SU-DHL-6 (cell line): ENCODE results near the gene DGKG.

Experiments used
- H2AFZ ChIP-seq: fragments of 200-600 bp; sonication (generic); 2 replicates; pipeline ENCODE4 v1.6.1; 2014; ENCODE audit warnings: low read depth, mild to moderate bottlenecking, moderate library complexity, mixed read lengths, antibody characterized with exemption, low read length; ENCODE audit not compliant: severe bottlenecking
- H3F3A ChIP-seq: fragments of 200-600 bp; shearing (Covaris generic); 2 replicates; pipeline ENCODE4 v1.6.0; 2016; ENCODE audit warnings: antibody characterized with exemption, mild to moderate bottlenecking; ENCODE audit not compliant: insufficient read depth
- H3K27ac ChIP-seq: fragments of 200-600 bp; sonication (generic); 2 replicates; pipeline ENCODE4 v1.5.1; 2016; ENCODE audit warnings: low read depth, mild to moderate bottlenecking, low read length, moderate library complexity, mixed read lengths
- H3K27me3 ChIP-seq: fragments of 200-600 bp; sonication (generic), shearing (Covaris generic); 2 replicates; pipeline ENCODE4 v1.6.0; 2014; ENCODE audit warnings: mild to moderate bottlenecking, low read length
- H3K36me3 ChIP-seq: fragments of 200-600 bp; sonication (generic); 2 replicates; pipeline ENCODE4 v1.6.1; 2014; ENCODE audit warnings: mild to moderate bottlenecking, low read length, mixed read lengths
- H3K4me2 ChIP-seq: fragments of 300-600, 200-600 bp; shearing (Covaris generic), sonication (generic); 2 replicates; pipeline ENCODE4 v1.6.0; 2014; ENCODE audit warnings: low read length, low read depth, mild to moderate bottlenecking; ENCODE audit not compliant: poor library complexity, severe bottlenecking
- H3K4me3 ChIP-seq: fragments of 200-600 bp; sonication (generic); 2 replicates; pipeline ENCODE4 v1.5.1; 2014; ENCODE audit warnings: antibody characterized with exemption, low read length, mild to moderate bottlenecking, mixed read lengths; ENCODE audit not compliant: insufficient read depth, poor library complexity, severe bottlenecking
- H3K79me2 ChIP-seq: fragments of 200-600 bp; sonication (generic); 2 replicates; pipeline ENCODE4 v1.6.1; 2014; ENCODE audit warnings: mild to moderate bottlenecking, low read length, moderate library complexity; ENCODE audit not compliant: insufficient read depth
- H3K9ac ChIP-seq: fragments of 200-600 bp; sonication (generic); 2 replicates; pipeline ENCODE4 v1.7.0; 2014; ENCODE audit warnings: mild to moderate bottlenecking, low read length
- H3K9me2 ChIP-seq: fragments of 200-600 bp; sonication (generic); replicated peaks from 2 replicates; pipeline ENCODE4 v1.6.1; 2014; ENCODE audit warnings: low read length; ENCODE audit not compliant: insufficient read depth
- H3K9me3 ChIP-seq: fragments of 200-600 bp; sonication (generic); 2 replicates; pipeline ENCODE4 v1.6.1; 2014; ENCODE audit warnings: low read length, mixed read lengths; ENCODE audit not compliant: insufficient read depth
- H4K20me1 ChIP-seq: fragments of 200-600 bp; sonication (generic); 2 replicates; pipeline ENCODE4 v1.6.1; 2014; ENCODE audit warnings: low read depth, mild to moderate bottlenecking, antibody characterized with exemption, low read length, moderate library complexity, mixed read lengths
- EZH2phosphoT487 ChIP-seq: fragments of 200-600 bp; sonication (generic), shearing (Covaris generic); conservative IDR thresholded peaks from 2 replicates; pipeline ENCODE4 v1.6.1; 2018; ENCODE audit warnings: mild to moderate bottlenecking, antibody characterized with exemption, low read length, moderate library complexity, mixed read lengths
- TF ChIP-seq, protein P1 (sequence below): fragments of 200-600 bp; sonication (generic); IDR thresholded peaks from one replicate; pipeline ENCODE4 v1.5.1; 2017; ENCODE audit warnings: antibody characterized with exemption, mild to moderate bottlenecking, low read length, moderate library complexity; ENCODE audit not compliant: insufficient read depth, poor library complexity, severe bottlenecking

The DGKG gene

DNA sequence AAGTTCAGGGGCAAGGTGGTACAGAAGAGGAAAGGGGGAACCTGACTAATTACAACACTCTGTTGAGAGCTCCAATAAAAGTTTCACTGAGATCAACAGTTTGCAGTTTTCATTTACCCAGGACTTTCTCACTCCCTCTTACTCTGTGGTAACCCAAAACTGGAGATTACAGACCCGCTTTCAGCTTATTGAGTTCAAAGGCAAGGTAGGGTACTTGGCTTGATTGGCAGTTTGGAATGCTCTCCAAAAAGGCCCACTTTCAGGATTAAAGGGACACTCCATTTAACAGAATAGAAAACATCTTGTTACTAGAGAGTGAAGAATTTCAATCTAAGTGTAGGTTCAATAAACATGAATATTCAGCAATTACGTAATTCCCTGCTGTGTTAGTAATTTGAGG is 135.6 kb downstream of the DGKG start:
- Histone ChIP-seq H3F3A (no peaks in the 10 kb centered on the region), H3K27ac (no peak overlapping the region), H3K9ac (no peak overlapping the region), H3K9me3 (no peaks in the 10 kb centered on the region), H4K20me1 (no peaks in the 10 kb centered on the region), H3K9me2 (no peaks in the 10 kb centered on the region), H3K79me2 (no peaks in the 10 kb centered on the region), H3K4me2 (no peak overlapping the region), H3K27me3 (no peaks in the 10 kb centered on the region), H3K36me3 (no peaks in the 10 kb centered on the region), H2AFZ (no peak overlapping the region), H3K4me3 (no peak overlapping the region)
- TF ChIP-seq, protein P1, sequence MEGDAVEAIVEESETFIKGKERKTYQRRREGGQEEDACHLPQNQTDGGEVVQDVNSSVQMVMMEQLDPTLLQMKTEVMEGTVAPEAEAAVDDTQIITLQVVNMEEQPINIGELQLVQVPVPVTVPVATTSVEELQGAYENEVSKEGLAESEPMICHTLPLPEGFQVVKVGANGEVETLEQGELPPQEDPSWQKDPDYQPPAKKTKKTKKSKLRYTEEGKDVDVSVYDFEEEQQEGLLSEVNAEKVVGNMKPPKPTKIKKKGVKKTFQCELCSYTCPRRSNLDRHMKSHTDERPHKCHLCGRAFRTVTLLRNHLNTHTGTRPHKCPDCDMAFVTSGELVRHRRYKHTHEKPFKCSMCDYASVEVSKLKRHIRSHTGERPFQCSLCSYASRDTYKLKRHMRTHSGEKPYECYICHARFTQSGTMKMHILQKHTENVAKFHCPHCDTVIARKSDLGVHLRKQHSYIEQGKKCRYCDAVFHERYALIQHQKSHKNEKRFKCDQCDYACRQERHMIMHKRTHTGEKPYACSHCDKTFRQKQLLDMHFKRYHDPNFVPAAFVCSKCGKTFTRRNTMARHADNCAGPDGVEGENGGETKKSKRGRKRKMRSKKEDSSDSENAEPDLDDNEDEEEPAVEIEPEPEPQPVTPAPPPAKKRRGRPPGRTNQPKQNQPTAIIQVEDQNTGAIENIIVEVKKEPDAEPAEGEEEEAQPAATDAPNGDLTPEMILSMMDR: no peak
- no peak for TF ChIP-seq EZH2phosphoT487

- Histone ChIP-seq H3K4me3 (no peak overlapping the region), H3K79me2 (no peaks in the 10 kb centered on the region)
- TF ChIP-seq EZH2phosphoT487: no peak
- TF ChIP-seq, protein P1: no peak
These were observed 136.4 kb downstream of the DGKG start for GRCh38 chr3:186225603-186226002.

DNA sequence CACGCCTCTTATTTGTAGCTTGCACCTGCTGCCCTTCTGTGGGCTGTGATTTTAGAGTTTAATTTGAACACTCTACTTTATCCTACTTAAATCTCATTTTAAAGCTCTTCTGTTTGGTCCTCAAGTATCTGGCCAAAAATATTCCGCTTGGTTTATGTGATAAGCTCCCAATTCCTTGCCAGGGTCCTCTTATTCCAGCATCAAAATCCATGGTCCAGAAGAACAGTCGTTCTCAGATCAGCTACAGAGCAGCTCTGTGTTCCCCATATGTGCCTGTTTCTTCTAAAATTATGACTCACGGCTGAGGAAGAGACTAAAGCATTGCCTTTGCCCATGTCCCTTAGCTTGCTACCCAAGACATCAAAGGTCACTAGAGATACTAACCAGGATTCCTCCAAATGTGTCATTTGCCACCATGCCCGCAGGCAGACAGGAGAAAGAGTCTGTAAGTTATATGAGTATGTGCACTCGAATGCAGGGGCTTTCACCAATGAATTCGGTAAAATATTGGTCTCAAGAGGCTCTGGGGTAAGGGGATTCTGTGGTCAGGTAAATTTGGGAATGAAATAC is 137.9 kb downstream of the DGKG start:
- no peak overlapping the region for H3K4me2 ChIP-seq
- H3K79me2 ChIP-seq: no peaks in the 10 kb centered on the region
- no peaks in the 10 kb centered on the region for H4K20me1 ChIP-seq
- no peaks in the 10 kb centered on the region for H3K9me2 ChIP-seq
- no peaks in the 10 kb centered on the region for H3F3A ChIP-seq
- H3K4me3 ChIP-seq: no peak overlapping the region
- H3K36me3 ChIP-seq: no peaks in the 10 kb centered on the region
- no peak for TF ChIP-seq EZH2phosphoT487
- TF ChIP-seq, protein P1: no peak
- H3K27ac ChIP-seq: no peak overlapping the region
- H3K9ac ChIP-seq: no peak overlapping the region
- H2AFZ ChIP-seq: no peak overlapping the region
- H3K27me3 ChIP-seq: no peaks in the 10 kb centered on the region
- no peaks in the 10 kb centered on the region for H3K9me3 ChIP-seq

More at GRCh38 chr3:186225603-186226002, 136.4 kb downstream of the DGKG start:
- Histone ChIP-seq H3K27ac (no peak overlapping the region), H3F3A (no peaks in the 10 kb centered on the region), H3K4me2 (no peak overlapping the region), H2AFZ (no peak overlapping the region), H3K9ac (no peak overlapping the region), H4K20me1 (no peaks in the 10 kb centered on the region), H3K27me3 (no peaks in the 10 kb centered on the region), H3K36me3 (no peaks in the 10 kb centered on the region), H3K9me2 (no peaks in the 10 kb centered on the region), H3K9me3 (no peaks in the 10 kb centered on the region)
